ENCODE measurements around the gene LMTK3. TPM values are rescaled to one million over a fixed set of nuclear protein-coding genes. Genes with fewer than 3 reads are reported as not detected.

The LMTK3 gene
- total and polyA plus RNA-seq, 2 of the 4 experiments (the other 2 are of a cell fraction), result 0.18 to 0.87 TPM

DNA sequence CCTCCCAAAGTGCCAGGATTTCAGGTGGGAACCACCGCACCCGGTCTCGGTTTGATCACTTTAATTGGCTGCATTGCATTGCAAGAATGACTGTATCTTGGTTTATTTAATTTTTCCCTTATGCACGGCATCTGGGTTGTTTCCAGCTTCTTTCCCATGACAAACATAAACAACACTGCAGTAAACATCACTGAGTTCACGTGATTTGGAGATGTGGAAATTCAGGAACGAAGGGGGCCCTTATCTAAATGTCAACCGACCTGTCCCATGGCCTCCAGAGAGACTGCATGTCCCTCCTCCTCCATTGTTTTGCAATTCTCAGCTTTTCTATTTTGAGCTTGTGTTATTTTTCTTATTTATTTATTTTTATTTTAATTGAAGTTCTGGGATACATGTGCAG lies 25.9 kb upstream of the LMTK3 start:
- Histone ChIP-seq H3K36me3 (ENCODE audit: control insufficient read depth, insufficient read depth, low read length) (no peaks in the 10 kb centered on the region), H4K91ac (ENCODE audit: insufficient read depth, low read depth, low read length) (no peak overlapping the region), H2AK5ac (ENCODE audit: low read depth, low read length) (no peak overlapping the region), H4K20me1 (ENCODE audit: insufficient read depth, low read length) (no peaks in the 10 kb centered on the region), H3K79me1 (ENCODE audit: low read depth in 1 of 2, low read length in 2 of 2) (no peaks in the 10 kb centered on the region), H3K4me1 (ENCODE audit: control insufficient read depth, insufficient read depth, low read length) (no peaks in the 10 kb centered on the region), H4K5ac (ENCODE audit: low read depth, low read length) (no peak overlapping the region), H3K4me3 (ENCODE audit: insufficient read depth, low read depth, low read length) (no peak overlapping the region), H3K14ac (replicated peaks; ENCODE audit: low read depth, low read length) (no peak overlapping the region), H3K23ac (ENCODE audit: low read depth, low read length) (no peak overlapping the region), H2AK9ac (replicated peaks; ENCODE audit: low read depth, low read length, poor library complexity) (no peak overlapping the region), H3K9me3 (ENCODE audit: control insufficient read depth, insufficient read depth, low read length) (no peaks in the 10 kb centered on the region), H2BK5ac (ENCODE audit: low read depth, low read length, poor library complexity, severe bottlenecking) (no peak overlapping the region), H3K4ac (ENCODE audit: low read depth, low read length) (no peak overlapping the region), H3K9ac (ENCODE audit: low read depth, low read length) (no peak overlapping the region), H3K18ac (ENCODE audit: low read depth, low read length) (no peak overlapping the region), H3K27me3 (ENCODE audit: control insufficient read depth, insufficient read depth, low read length) (no peaks in the 10 kb centered on the region; the same call in 1 of the 2 replicates), H3K27ac (ENCODE audit: insufficient read depth, low read length) (no peak overlapping the region), H2BK20ac (ENCODE audit: low read depth, low read length) (no peak overlapping the region), H2BK120ac (ENCODE audit: low read depth, low read length) (no peak overlapping the region), H2AFZ (replicated peaks; ENCODE audit: low read length, poor library complexity) (no peak overlapping the region), H3K9me1 (ENCODE audit: insufficient read depth, low read length) (no peaks in the 10 kb centered on the region), H4K8ac (ENCODE audit: low read depth in 2 of 2, low read length in 2 of 2) (no peak overlapping the region), H3K4me2 (ENCODE audit: low read depth, low read length) (no peak overlapping the region), H2BK15ac (ENCODE audit: low read depth, low read length) (no peak overlapping the region), H3K56ac (ENCODE audit: extremely low read depth, insufficient read depth, low read length) (no peak overlapping the region)
- CTCF ChIA-PET, result no interaction called here
- in situ Hi-C loops (cut with MboI; ENCODE audit: low sequenced_read_pairs), result no loop called here
- POLR2A ChIA-PET (ENCODE audit: unreplicated experiment), result no interaction called here
- no TSS peak for BruUV-seq (replicated peaks)
- TF ChIP-seq RAD21 (IDR thresholded peaks at IDR 0.05; ENCODE audit: low read length), result no peak
- TF ChIP-seq MAFK (IDR thresholded peaks at IDR 0.05; ENCODE audit: low read depth, low read length), result no peak
- TF ChIP-seq, protein P1, sequence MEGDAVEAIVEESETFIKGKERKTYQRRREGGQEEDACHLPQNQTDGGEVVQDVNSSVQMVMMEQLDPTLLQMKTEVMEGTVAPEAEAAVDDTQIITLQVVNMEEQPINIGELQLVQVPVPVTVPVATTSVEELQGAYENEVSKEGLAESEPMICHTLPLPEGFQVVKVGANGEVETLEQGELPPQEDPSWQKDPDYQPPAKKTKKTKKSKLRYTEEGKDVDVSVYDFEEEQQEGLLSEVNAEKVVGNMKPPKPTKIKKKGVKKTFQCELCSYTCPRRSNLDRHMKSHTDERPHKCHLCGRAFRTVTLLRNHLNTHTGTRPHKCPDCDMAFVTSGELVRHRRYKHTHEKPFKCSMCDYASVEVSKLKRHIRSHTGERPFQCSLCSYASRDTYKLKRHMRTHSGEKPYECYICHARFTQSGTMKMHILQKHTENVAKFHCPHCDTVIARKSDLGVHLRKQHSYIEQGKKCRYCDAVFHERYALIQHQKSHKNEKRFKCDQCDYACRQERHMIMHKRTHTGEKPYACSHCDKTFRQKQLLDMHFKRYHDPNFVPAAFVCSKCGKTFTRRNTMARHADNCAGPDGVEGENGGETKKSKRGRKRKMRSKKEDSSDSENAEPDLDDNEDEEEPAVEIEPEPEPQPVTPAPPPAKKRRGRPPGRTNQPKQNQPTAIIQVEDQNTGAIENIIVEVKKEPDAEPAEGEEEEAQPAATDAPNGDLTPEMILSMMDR (conservative IDR thresholded peaks at IDR 0.05; ENCODE audit: low read depth, low read length), result no peak
- TF ChIP-seq NFE2L2 (IDR thresholded peaks at IDR 0.05; ENCODE audit: low read depth, low read length), result no peak
- TF ChIP-seq POLR2A (IDR thresholded peaks at IDR 0.05; ENCODE audit: low read depth, low read length), result no peak
- TF ChIP-seq, protein P2, sequence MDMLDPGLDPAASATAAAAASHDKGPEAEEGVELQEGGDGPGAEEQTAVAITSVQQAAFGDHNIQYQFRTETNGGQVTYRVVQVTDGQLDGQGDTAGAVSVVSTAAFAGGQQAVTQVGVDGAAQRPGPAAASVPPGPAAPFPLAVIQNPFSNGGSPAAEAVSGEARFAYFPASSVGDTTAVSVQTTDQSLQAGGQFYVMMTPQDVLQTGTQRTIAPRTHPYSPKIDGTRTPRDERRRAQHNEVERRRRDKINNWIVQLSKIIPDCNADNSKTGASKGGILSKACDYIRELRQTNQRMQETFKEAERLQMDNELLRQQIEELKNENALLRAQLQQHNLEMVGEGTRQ (IDR thresholded peaks at IDR 0.05; ENCODE audit: low read depth, low read length), result no peak
- no peak for TF ChIP-seq MXI1 (IDR thresholded peaks at IDR 0.05; ENCODE audit: borderline replicate concordance, low read depth, low read length)
- TF ChIP-seq CHD1 (IDR thresholded peaks at IDR 0.05; ENCODE audit: low read depth, low read length), result no peak
- TF ChIP-seq BHLHE40 (IDR thresholded peaks at IDR 0.05; ENCODE audit: low read depth, low read length), result no peak
- ATAC-seq (ENCODE audit: low read depth) (no peak), DNase-seq (no peak)
- intact Hi-C loops (cut with micrococcal nuclease), result no loop called here
- WGBS, 2 experiments (ENCODE audit: extremely low coverage in 2 of 2, insufficient read length in 1 of 2), result no CpG with 5 or more reads among the region's 7 CpGs
- dilution Hi-C loops (cut with HindIII; ENCODE audit: low sequenced_read_pairs, unreplicated experiment), result no loop called here

All from IMR-90 (cell line).